Psoas muscle (tissue), 8 donors: ENCODE data around the gene LPA. TPM values are rescaled to one million over a fixed set of nuclear protein-coding genes. Genes with fewer than 3 reads are reported as not detected.

Source experiments
- ATAC-seq, 4 donors: fragments of 200-7000 bp; cut with Tn5 transposase; one replicate each; pipeline ENCODE4 v1.9.1; 2020; ENCODE audit warnings: moderate library complexity in 3 of 4, mild to moderate bottlenecking in 2 of 4
- DNase-seq, 2 donors: peaks; one replicate each; pipeline ENCODE4 v3.0.0-alpha.2; 2020
- H3K27ac ChIP-seq: fragments of 200-600 bp; one replicate; pipeline ENCODE4 v1.8.0; 2022
- H3K27me3 ChIP-seq, 3 donors: fragments of 200-600 bp in 1 of 3; one replicate each; pipeline versions ENCODE4 v1.6.1 to v1.8.0; 2013 to 2022; ENCODE audit warnings: low read length in 2 of 3, mild to moderate bottlenecking in 2 of 3, moderate library complexity in 1 of 3; ENCODE audit not compliant: insufficient read depth in 3 of 3
- H3K36me3 ChIP-seq, 2 donors: fragments of 200-600 bp in 1 of 2; one replicate each; pipeline versions ENCODE4 v1.6.1 to v1.8.0; 2013 to 2022; ENCODE audit warnings: low read depth in 1 of 2, mild to moderate bottlenecking in 1 of 2, moderate library complexity in 1 of 2; ENCODE audit not compliant: insufficient read depth in 1 of 2
- H3K4me1 ChIP-seq: fragments of 200-600 bp; one replicate; pipeline ENCODE4 v1.8.0; 2022
- H3K4me3 ChIP-seq: fragments of 200-600 bp; one replicate; pipeline ENCODE4 v1.8.0; 2022; ENCODE audit warnings: mild to moderate bottlenecking
- H3K9me3 ChIP-seq: fragments of 200-600 bp; one replicate; pipeline ENCODE4 v1.8.0; 2022
- whole genome bisulfite sequencing, 3 donors: extraction: QIAGEN DNeasy Blood & Tissue Kit; methylation state at CpG; one replicate each; pipeline versions ENCODE4 v1.1.6 to v1.1.7; 2013; 5-methylcytosine and 5-hydroxymethylcytosine counted together
- intact Hi-C, 2 donors: fragments of 100-400 bp; cut with DNase I; formaldehyde crosslinking; loops; one replicate each; pipeline versions ENCODE4 v1.11.0 to v1.14.2; 2022
- polyA plus RNA-seq, 3 donors: library from polyadenylated mRNA; stranded (reverse); fragments of 200-250 nt; gene quantifications; one replicate each; pipeline ENCODE4 v1.2.3, GENCODE V29; 2013
- total RNA-seq, 4 donors: library from RNA; stranded (reverse); fragmentation: NEBNext Ultra II Directional in 2 of 4; extraction: Animal tissue kit (Norgen Biotek cat#: 25700) in 2 of 4; gene quantifications; one replicate each; pipeline versions ENCODE4 v1.2.1 to v1.2.4, GENCODE V29; 2021 to 2023
- TF ChIP-seq, protein P1 (sequence below): fragments of 200-600 bp; IDR thresholded peaks from one replicate; pipeline ENCODE4 v1.8.0; 2022; ENCODE audit warnings: antibody characterized with exemption
- donor health status: healthy with polysubstance abuse.
- donor health status: DM: no; HTN: no; CAD: no; lungs with moderate emphysema.
- donor health status: Bipolar disorder and iron deficiency.
- donor health status: healthy.
- donor health status: DM: yes; HTN: yes; CAD: no.
- donor health status: DM: no; HTN: no; CAD: no.
- donor health status: DM: no; HTN: no; CAD: no.
- donor health status: DM: yes; HTN: yes; CAD: no.

Gene LPA
- total and polyA plus RNA-seq, 7 donors = 0.17 TPM; not detected in 6

DNA sequence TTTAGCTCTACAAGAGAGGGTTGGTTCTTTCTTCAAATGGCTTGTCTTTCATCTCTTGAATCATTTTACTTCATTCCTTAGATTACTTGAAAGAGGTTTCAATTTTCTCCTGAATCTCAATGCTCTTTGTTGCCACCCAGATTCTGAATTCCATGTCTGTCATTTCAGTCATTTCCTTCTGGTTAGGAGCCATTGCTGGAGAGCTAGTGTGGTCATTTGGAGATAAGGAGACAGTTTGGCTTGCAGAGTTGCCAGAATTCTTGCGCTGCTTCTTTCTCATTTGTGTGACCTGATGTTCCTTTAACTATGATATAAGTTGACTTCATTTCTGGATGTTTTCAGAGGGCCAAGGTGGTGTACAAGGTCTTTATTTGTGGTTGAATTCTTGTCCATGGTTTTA is 158.1 kb downstream of the LPA start:
- no peak overlapping the region for H3K4me3 ChIP-seq
- WGBS, 3 donors = 91 to 97% (median 95%) methylated on average over 1 of the region's 1 CpG
- H3K36me3 ChIP-seq = no peaks in the 10 kb centered on the region
- H3K27me3 ChIP-seq = peaks cover 0 to 3% (median 0%) of the 10 kb centered on the region in 3 donors
- H3K27ac ChIP-seq = no peak overlapping the region
- intact Hi-C loops = no loop called here
- no peaks in the 10 kb centered on the region for H3K4me1 ChIP-seq
- DNase-seq (no peak), ATAC-seq (no peak)
- TF ChIP-seq, protein P1, sequence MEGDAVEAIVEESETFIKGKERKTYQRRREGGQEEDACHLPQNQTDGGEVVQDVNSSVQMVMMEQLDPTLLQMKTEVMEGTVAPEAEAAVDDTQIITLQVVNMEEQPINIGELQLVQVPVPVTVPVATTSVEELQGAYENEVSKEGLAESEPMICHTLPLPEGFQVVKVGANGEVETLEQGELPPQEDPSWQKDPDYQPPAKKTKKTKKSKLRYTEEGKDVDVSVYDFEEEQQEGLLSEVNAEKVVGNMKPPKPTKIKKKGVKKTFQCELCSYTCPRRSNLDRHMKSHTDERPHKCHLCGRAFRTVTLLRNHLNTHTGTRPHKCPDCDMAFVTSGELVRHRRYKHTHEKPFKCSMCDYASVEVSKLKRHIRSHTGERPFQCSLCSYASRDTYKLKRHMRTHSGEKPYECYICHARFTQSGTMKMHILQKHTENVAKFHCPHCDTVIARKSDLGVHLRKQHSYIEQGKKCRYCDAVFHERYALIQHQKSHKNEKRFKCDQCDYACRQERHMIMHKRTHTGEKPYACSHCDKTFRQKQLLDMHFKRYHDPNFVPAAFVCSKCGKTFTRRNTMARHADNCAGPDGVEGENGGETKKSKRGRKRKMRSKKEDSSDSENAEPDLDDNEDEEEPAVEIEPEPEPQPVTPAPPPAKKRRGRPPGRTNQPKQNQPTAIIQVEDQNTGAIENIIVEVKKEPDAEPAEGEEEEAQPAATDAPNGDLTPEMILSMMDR = no peak
- peaks cover 4% of the 10 kb centered on the region for H3K9me3 ChIP-seq

DNA sequence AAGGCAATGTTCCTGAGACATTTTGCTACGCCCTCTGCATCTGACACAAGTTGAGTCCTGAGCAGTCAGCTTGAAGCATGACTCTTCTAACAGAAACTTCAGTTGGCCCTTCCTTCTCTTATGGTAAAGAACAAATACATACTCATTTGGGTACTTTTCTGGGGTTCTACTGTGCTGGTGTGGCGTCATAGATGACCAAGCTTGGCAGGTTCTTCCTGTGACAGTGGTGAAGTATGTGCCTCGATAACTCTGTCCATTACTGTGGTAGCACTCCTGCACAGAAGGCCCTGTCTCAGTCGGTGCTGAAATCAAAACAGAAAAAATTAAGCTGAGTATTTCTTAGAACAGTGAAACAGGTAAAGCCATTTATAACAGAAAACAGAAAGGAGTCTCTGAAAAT is 163.4 kb downstream of the LPA start:
- Histone ChIP-seq H3K9me3 (peaks cover 4% of the 10 kb centered on the region), H3K4me3 (no peak overlapping the region), H3K36me3 (no peaks in the 10 kb centered on the region), H3K27me3 (no peaks in the 10 kb centered on the region), H3K4me1 (no peaks in the 10 kb centered on the region), H3K27ac (no peak overlapping the region)
- DNase-seq (no peak), ATAC-seq (no peak)
- TF ChIP-seq, protein P1 = no peak
- 87 to 88% (median 88%) methylated on average over 4 of the region's 4 CpGs for WGBS, 3 donors
- intact Hi-C loops = no loop called here

- no peaks in the 10 kb centered on the region for H3K4me1 ChIP-seq
- H3K27me3 ChIP-seq = no peaks in the 10 kb centered on the region
- intact Hi-C loops = no loop called here
- H3K36me3 ChIP-seq = no peaks in the 10 kb centered on the region
- H3K4me3 ChIP-seq = no peak overlapping the region
- no peak for DNase-seq
- WGBS, 3 donors = 89 to 97% (median 91%) methylated on average over 3 of the region's 3 CpGs
- no peaks in the 10 kb centered on the region for H3K9me3 ChIP-seq
- TF ChIP-seq, protein P1 = no peak
- no peak overlapping the region for H3K27ac ChIP-seq
- ATAC-seq = no peak
Observed at GRCh38 chr6:160494576-160494975, 169.5 kb downstream of the LPA start.

DNA sequence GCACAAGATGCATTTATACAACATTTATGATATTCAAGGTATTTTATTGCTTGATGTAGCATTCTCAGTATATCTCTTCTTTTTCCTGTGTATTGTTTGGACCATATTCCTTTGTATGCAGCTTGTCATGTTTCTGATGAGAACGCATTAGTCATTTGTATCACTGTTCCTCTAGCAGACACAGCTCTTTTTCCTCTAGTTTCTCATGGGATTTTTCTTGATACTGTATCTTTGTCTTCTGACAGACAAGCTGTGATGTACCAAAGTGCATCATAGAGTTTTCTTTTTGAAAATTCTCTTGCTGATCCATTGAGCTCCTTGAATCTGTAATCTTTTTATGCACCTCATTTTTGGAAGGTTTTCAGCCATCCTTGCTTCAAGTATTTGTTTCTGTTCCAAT is 175.0 kb downstream of the LPA start:
- Histone ChIP-seq H3K4me1 (no peaks in the 10 kb centered on the region), H3K27me3 (no peaks in the 10 kb centered on the region), H3K27ac (no peak overlapping the region), H3K36me3 (no peaks in the 10 kb centered on the region), H3K4me3 (no peak overlapping the region), H3K9me3 (no peaks in the 10 kb centered on the region)
- WGBS, 3 donors = 78 to 92% (median 85%) methylated on average over 1 of the region's 1 CpG
- intact Hi-C loops = no loop called here
- ATAC-seq (no peak), DNase-seq (no peak)
- TF ChIP-seq, protein P1 = no peak

GRCh38 chr6:160487116-160487515 is 177.0 kb downstream of the LPA start:
- intact Hi-C loops = no loop called here
- TF ChIP-seq, protein P1 = no peak
- WGBS, 3 donors = 90 to 91% (median 91%) methylated on average over 11 of the region's 11 CpGs

More at GRCh38 chr6:160487116-160487515, 177.0 kb downstream of the LPA start:
- ATAC-seq = no peak
- no peaks in the 10 kb centered on the region for H3K36me3 ChIP-seq
- no peak for DNase-seq
- no peaks in the 10 kb centered on the region for H3K27me3 ChIP-seq
- H3K27ac ChIP-seq = no peak overlapping the region
- H3K9me3 ChIP-seq = no peaks in the 10 kb centered on the region
- no peaks in the 10 kb centered on the region for H3K4me1 ChIP-seq
- H3K4me3 ChIP-seq = no peak overlapping the region
